Measurements from ENCODE around the gene HERC6. TPM values are rescaled to one million over a fixed set of nuclear protein-coding genes. Genes with fewer than 3 reads are reported as not detected.
"Not testable (repeated sequence)": the region's sequence is repeated elsewhere in the genome, so short reads cannot be mapped to it uniquely, and the experiment has no call there.

The HERC6 gene
- total RNA-seq, 1 donor from 2014 or later, result 6.1 TPM

DNA sequence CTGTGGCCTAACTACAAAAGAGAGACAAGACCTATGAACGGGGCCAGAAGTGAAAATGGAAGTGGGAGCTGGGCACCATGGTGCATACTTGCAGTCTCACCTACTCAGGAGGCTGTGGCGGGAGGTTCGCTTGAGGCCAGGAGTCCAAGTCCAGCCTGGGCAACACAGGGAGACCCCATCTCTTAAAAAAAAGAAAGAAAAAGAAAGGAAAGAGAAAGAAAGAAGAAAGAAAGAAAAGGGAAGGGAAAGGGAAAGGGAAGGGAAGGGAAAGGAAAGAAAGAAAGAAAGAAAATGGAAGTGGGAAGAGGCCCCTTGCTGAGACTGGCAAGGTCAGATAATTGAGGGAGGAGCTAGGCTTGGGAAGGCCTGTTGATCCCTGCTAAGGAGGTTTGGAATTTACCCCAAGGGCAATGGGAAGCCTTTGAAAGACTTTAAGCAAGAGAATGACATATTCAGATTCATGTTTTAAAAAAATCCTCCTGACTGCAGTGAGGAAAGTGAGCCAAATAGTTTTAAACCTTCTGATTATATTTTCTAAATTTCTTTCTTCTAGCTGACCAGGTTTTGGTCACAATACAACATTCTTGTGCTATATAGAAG lies 60.6 kb downstream of the HERC6 start:
- DNase-seq (ENCODE audit: missing footprints) (no peak), ATAC-seq (no peak)
- intact Hi-C loops (cut with DNase I), result no loop called here

DNA sequence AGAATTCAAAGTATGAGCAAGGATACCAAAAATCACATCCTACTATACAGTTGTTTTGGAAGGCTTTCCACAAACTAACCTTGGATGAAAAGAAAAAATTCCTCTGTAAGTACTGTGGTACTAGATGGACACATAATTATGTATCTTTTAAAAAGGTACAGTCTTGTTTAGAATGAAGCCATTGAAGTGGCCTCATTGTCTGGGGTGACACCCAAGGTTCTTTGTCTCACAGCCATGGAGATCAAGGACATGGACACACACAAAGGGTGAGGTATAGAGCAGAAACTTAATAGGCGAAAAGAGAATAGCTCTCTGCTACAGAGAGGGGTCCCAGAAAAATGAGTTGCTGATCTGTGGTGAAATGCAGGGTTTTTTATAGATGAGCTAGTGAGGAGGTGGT lies 61.5 kb downstream of the HERC6 start:
- intact Hi-C loops (cut with DNase I), result no loop called here
- DNase-seq (ENCODE audit: missing footprints), result no peak
- ATAC-seq, result no peak

DNA sequence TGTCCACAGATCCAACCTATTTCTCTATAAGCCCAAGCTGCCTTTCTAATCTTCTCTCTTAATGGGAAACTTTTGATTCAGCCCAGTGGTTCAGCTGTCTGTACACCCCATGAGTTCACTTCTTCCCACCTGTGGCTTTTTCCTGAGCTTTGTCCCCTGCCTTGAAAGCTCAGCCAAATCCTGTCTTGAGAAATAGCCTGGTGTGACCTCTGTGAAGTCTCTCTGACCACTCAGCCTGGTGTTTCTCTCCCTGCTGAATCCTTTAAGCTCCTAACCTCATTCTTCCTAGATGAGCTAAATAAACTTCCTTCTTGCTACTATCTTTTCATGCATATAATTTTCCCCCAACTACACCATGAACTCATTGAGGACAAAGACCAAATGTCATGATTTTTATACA lies 63.0 kb downstream of the HERC6 start:
- DNase-seq (ENCODE audit: missing footprints) (no peak), ATAC-seq (no peak)
- intact Hi-C loops (cut with DNase I), result no loop called here

DNA sequence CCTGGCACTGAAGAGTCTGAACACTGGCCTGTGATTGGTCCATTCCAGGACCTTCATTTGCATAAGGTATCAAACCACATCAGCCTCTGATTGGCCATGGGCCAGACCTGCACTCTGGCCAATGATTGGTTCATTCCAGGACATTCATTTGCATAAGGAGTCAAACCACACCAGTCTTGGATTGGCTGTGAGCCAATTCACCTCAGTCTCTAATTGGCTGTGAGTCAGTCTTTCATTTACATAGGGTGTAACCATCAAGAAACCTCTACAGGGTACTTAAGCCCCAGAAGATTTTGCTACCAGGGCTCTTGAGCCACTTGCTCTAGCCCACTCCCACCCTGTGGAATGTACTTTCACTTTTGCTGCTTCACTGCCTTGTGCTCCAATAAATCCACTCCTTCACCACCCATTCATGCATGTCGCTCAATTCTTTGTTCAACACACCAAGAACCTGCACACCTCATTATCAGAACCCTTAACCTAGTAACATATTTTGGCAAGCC lies 64.1 kb downstream of the HERC6 start:
- no peak for DNase-seq (ENCODE audit: missing footprints)
- intact Hi-C loops (cut with DNase I), result no loop called here
- ATAC-seq, result no peak

DNA sequence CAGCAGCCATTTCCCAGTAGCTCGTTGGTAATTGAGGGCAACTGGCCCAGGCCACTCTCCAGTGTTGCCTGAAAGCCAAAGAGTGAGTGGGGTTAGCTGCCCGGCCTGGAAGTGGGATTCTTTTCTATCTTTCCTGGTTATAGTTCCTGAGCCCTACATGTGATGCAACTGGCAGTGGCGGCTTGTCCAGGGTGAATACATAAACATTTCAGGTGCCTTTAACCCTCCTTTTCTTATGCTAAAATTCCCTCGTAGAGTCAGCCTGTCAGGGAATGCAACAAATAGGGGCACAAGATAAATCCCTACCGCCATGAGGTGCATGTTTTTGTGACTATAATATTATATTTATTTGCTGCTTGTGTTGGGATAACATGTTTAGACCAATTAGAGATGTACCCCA lies 64.8 kb downstream of the HERC6 start:
- DNase-seq (ENCODE audit: missing footprints) (no peak), ATAC-seq (no peak)
- intact Hi-C loops (cut with DNase I), result no loop called here

DNA sequence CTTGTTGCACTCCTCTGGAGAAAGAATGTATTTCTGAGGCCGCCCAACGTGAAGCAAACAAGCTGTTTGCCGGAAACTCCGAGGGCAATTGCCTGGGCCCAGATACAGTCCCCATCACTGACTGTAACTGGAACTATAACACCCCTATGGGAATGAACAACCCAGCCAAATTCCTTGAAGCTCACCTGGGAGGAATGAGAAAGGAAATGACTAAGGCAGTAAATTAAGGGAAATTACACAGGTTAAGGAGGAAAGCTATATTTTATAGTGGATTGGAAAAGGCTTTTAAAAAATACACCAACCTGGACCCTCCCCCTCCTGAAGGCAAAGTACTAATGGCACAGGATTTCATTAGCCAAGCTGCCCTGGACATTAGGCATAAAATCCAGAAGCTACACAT lies 66.6 kb downstream of the HERC6 start:
- no peak for ATAC-seq
- intact Hi-C loops (cut with DNase I), result no loop called here

DNA sequence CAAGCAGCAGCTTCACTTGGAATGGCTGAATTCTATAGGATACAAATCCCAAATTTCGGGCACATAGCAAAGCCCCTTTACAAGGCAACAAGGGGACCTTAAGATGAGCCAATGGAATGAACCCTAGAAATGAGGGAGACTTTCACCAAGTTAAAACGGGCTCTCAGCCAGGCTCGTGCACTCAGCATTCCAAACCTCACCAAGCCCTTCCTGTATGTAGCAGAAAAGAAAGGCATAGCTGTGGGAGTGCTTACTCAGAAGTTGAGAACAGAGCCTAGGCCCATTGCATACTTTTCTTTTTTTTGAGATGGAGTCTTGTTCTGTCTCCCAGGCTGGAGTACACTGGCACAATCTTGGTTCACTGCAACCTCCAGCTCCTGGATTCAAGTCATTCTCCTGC lies 67.5 kb downstream of the HERC6 start:
- intact Hi-C loops (cut with DNase I), result no loop called here
- DNase-seq (ENCODE audit: missing footprints) (no peak), ATAC-seq (no peak)

More for the DNA sequence above, 66.6 kb downstream of the HERC6 start:
- DNase-seq (ENCODE audit: missing footprints), result no peak

DNA sequence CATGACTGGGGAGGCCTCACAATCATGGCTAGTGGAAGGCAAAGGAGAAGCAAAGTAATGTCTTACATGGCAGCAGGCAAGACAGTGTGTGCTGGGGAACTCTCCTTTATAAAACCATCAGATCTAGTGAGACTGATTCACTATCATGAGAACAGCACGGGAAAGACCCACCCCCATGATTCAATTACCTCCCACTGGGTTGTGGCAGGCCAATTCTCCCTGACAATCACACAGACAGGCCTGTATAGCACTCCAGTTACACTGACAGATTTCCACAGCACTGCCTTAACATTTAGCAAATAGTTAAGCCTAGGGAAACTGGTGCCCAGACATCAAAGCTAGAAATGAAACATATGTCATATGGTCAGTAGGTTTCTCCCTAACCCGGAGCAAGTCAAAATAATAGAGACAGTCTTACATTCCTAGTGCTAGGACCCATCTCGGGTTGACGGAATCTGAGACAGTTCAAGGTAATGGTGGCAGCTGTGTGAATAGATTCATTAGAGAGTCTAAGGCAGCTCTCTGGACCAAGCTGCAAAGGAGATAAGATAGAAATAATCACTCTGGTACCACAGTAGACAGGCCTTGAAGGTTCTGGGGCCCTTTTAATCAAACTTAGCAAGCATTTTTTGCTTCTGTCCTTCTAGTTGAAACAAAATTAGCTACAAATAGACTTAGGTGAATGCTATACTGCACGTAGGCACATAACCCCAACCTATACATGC lies 68.9 kb downstream of the HERC6 start:
- DNase-seq (ENCODE audit: missing footprints) (no peak), ATAC-seq (no peak)
- intact Hi-C loops (cut with DNase I), result no loop called here

DNA sequence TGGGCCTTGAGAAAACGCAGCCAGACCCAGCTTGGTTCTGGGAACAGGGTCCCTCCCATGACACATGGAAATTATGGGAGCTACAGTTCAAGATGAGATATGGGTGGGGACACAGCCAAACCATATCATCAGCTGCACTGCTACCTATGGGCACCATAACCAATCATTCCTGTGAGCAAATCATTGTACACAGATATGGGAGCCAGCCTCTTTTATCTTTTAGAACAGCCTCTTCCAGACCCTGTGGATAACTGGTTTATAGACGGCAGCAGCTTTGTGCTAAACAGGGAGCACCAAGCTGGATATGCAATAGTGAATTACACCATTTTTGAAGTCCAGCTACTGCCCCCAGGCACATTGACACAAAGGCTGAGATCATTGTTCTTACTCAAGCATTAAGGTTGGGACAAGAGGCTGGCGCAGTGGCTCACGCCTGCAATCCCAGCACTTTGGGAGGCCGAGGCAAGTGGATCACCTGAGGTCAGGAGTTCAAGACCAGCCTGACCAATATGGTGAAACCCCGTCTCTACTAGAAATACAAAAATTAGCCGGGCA lies 69.6 kb downstream of the HERC6 start:
- intact Hi-C loops (cut with DNase I); ATAC-seq: not testable (repeated sequence)

DNA sequence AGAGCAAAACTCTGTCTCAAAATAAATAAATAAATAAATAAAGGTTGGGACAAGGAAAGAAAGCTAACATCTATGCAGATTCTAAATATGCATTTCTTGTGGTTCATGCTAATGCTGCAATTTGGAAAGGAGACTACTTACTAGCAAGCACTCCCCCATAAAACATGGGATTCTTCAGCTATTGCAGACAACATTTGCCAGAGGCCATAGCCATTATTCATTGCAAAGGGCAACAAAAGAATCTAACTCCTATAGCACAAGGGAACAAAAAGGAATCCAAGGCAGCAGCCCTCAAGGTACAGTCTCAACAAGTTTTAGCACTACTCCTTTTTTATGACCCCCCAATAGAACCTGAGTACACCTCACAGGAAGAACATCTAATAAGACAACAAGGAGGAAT lies 70.2 kb downstream of the HERC6 start:
- ATAC-seq (no peak), DNase-seq (ENCODE audit: missing footprints) (no peak)
- intact Hi-C loops (cut with DNase I), result no loop called here

More for the DNA sequence above, 69.6 kb downstream of the HERC6 start:
- not testable (repeated sequence) for DNase-seq (ENCODE audit: missing footprints)

DNA sequence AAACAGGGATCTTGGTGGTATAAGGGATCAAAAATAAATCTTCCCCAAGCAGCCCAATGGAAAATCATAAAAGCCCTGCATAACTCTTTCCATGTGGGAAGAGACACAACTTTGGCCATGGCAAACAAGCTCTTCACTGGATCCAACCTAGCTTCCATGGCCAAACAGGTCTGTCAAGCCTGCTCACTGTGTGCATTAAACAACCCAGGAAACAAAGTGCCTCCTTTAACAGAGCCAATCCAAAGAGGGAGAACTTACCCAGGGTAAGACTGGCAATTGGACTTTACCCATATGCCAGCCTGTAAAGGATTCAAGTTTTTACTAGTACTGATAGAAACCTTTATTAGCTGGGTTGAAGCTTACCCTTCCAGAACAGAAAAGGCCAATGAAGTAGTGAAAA lies 70.6 kb downstream of the HERC6 start:
- no peak for DNase-seq (ENCODE audit: missing footprints)
- no peak for ATAC-seq
- intact Hi-C loops (cut with DNase I), result no loop called here

DNA sequence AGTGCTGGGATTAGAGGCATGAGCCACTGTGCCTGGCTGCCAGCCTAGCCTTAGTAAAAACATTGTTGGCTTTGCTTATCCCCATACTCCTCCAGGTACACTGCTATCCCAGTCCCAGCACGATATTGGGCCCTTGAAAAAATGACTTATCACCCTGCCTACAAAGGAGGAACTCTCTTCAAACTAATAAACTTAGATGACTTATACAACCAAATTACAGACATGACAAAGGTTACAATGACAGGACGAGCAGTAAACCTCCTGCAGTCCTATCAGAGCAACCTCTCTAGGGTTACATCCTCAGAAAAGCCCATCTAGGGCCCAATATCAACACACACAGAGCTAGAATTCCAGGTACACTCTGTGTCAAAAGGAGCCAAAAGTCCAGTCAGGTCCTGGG lies 72.6 kb downstream of the HERC6 start:
- intact Hi-C loops (cut with DNase I), result no loop called here
- DNase-seq (ENCODE audit: missing footprints) (no peak), ATAC-seq (no peak)

DNA sequence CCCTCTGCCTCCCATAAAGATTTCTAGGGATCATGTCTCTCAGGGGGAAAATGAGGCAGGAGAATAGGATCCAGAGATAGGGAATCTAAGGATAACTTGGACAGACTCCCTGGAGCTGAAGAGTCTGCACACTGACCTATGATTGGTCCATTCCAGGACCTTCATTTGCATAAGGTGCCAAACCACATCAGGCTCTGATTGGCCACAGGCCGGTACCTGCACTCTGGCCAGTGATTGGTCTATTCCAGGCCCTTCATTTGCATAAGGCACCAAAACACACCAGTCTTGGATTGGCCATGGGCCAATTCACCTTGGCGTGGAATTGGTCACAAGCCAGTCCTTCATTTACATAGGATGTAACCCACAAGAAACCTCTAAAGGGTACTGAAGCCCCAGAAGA lies 74.3 kb downstream of the HERC6 start:
- intact Hi-C loops (cut with DNase I), result no loop called here
- no peak for ATAC-seq
- no peak for DNase-seq (ENCODE audit: missing footprints)

DNA sequence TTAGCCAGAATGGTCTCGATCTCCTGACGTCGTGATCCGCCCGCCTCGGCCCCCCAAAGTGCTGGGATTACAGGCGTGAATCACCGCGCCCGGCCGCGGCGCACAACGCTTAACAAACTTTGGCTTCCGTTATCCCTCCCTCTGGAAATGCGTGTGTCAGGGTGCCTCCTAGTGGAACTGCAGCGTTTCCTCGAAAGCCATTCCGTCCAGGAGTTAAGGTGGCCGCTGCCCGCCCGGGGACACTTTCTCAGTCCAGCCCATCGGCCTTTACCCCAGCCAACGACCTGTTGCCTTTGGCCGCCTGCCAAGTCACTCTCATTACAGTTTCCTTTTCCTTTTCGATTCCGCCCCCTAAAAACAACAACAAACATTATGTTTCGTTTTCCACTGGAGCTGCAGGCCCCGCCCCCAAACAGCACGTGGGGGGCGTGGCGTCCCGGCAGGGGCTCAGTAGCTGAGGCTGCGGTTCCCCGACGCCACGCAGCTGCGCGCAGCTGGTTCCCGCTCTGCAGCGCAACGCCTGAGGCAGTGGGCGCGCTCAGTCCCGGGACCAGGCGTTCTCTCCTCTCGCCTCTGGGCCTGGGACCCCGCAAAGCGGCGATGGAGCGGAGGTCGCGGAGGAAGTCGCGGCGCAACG lies 78.1 kb downstream of the HERC6 start, which contains the start of gene HERC5:
Gene HERC5, plus strand, starts transcription at position 450 of the 637 bp plus-strand sequence. Its CDS starts 151 bp downstream, at position 601.
- intact Hi-C loops (cut with DNase I), result loop anchor here (1.0 to 2.0 kb wide), 4 partner anchors 66 to 235 kb away; partner anchors contain the start of genes HERC6, PPM1K and PYURF
- peak; percentile 93 for ATAC-seq
- peak; percentile 94 for DNase-seq (ENCODE audit: missing footprints)

DNA sequence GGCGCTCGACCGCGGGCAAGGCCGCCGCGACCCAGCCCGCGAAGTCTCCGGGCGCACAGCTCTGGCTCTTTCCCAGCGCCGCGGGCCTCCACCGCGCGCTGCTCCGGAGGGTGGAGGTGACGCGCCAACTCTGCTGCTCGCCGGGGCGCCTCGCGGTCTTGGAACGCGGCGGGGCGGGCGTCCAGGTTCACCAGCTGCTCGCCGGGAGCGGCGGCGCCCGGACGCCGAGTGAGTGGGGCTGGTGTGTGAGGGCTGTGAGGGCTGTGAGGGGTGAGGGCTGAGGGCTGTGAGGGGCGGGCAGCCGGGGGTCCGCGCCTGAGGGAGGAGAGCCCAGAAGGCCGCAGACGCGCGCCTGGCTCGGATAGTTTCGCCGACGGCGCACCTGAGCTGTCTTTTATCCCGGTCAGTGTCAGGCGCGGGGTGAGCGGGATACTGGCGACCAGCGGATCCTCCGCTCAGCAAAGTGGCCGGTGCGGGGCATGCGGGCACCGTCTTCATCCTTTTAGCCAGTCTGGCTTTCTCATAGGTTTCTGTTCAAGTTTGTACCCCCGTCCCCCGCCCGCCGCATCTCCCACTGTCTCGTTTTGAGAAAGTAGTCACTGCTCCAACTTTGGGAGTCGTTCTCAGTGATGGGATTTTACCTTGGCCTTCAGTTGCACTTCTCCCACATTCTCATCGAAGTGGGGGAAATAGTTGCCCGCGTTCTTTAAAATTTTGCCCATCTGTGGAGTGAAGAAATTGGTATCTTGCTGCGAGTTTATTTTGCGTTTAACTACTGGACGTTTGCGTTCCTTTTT lies 78.9 kb downstream of the HERC6 start:
- intact Hi-C loops (cut with DNase I), result loop anchor here (2.0 kb wide), 3 partner anchors 65 to 173 kb away; partner anchors contain the start of genes HERC6, PPM1K and PYURF
- DNase-seq (ENCODE audit: missing footprints), result peak; percentile 79
- peak; percentile 70 for ATAC-seq

DNA sequence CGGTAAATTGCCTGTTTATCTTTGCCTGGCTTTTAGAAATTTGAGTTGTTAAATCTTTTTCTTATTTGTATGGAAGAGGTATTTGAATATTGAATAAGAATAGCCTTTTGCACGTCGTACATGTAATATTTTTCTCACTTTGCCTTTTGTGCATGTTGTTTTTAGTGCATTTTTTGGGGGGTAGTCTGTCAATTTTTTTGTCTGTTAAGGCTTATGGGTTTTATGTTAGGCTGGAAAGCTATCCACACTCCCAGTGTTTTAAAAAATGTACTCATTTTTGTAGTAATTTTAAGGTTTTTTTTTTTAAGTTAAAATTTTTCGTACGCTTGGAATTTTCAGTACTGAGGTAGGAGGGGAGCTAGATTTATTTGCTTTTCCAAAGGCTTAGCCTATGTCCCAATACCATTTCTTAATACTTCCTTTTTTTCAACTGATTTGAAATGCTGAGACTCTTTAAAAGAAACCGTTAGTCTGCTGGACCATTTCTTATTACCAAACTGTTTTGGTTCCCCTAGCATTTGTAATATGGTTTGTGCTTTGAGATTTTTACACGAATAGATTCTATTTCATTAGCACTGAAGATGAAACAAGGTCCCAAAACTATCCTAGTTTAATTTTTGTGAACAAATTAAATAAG lies 79.6 kb downstream of the HERC6 start:
- DNase-seq (ENCODE audit: missing footprints) (no peak), ATAC-seq (no peak)
- intact Hi-C loops (cut with DNase I), result no loop called here

DNA sequence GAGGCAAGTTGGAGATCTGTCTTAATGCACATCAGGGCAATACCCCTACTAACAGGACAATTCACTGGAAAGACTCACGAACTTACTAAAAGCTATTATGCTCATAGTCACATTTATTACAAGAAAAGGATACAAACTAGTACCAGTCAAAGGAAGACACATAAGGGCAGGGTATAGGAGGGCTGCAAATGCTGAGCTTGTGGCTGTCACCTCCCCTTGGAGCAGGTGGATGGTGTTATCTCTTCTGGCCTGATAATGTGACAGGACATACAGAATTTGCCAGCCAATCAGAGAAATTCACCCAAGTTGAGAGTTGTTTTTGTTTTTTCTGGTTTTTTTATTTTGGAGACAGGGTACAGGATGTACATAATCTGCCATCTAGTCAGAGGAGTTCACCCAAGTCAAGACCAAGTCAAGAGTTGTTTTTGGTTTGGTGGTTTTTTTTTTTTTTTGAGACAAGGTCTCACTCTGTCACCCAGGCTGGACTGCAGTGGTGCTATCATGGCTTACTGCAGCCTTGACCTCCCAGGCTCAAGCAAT lies 87.1 kb downstream of the HERC6 start:
- DNase-seq (ENCODE audit: missing footprints) (no peak), ATAC-seq (no peak)
- intact Hi-C loops (cut with DNase I), result no loop called here

DNA sequence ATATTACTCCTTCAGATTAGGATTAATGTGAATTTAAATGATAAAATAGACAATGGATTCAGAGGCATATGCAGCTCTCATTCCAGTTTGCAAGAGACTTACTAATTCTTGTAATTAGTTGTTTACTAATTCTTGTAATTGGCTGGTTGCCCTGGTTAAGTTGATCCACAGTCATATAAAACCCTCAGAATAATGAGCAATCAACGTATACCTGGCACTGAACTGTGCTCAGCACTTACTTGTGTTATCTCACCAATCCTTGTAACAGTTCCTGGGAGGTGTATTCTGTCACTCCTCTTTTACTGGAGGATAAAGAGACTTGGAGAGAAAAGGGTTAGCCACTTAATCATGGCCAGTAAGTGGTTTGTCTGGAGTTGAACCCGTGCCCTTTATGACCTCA lies 88.7 kb downstream of the HERC6 start:
- DNase-seq (ENCODE audit: missing footprints), result no peak
- ATAC-seq, result no peak
- intact Hi-C loops (cut with DNase I), result no loop called here
